ENCODE measurements around the gene PLA2G4C.

PLA2G4C gene

DNA sequence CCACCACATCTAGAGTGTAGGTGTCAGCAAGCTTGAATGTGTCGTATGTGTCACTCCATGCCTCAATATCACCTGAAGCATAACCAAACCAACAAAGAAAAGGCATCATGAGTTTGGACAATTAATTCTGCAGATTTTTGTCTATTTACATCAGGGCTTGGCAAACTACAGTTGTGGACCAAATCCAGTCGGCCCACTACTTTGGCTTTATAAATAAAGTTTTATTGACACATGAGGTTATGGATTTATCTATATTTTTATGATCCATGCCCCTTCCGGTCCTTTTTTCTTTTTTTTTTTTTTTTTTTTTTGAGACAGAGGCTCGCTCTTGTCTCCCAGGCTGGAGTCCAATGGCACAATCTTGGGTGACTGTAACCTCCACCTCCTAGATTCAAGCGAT is 57.5 kb downstream of the PLA2G4C start:
- no peak for DNase-seq

GRCh38 chr19:48051335-48052033 is 59.1 kb downstream of the PLA2G4C start:
- no peak for DNase-seq

DNA sequence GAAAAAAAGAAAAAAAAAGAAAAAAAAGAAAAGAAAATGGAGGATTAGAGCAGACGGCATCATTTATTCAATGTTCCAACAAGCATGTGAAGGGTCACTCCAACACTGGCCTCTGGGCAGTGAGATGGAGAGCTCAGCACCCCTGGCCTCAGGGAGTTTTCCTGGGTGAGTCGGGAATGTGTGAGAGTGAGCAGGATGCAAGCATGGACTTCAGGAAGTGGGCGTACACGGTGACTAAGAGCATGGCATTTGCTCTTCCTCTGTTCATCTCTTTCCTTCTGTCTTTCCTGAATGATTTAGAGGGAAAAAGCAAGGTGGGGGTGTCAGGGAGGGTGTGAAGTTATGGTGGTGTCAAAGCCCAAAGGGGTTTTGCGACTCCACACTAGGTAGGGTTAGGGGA is 66.1 kb downstream of the PLA2G4C start:
- DNase-seq: no peak

GRCh38 chr19:48043675-48044258 is 66.8 kb downstream of the PLA2G4C start, which contains the start of gene CABP5:
TSS of gene CABP5 (minus strand) at chr19:48044079. CDS start at chr19:48043922, 157 bp downstream.
- no peak for DNase-seq

DNA sequence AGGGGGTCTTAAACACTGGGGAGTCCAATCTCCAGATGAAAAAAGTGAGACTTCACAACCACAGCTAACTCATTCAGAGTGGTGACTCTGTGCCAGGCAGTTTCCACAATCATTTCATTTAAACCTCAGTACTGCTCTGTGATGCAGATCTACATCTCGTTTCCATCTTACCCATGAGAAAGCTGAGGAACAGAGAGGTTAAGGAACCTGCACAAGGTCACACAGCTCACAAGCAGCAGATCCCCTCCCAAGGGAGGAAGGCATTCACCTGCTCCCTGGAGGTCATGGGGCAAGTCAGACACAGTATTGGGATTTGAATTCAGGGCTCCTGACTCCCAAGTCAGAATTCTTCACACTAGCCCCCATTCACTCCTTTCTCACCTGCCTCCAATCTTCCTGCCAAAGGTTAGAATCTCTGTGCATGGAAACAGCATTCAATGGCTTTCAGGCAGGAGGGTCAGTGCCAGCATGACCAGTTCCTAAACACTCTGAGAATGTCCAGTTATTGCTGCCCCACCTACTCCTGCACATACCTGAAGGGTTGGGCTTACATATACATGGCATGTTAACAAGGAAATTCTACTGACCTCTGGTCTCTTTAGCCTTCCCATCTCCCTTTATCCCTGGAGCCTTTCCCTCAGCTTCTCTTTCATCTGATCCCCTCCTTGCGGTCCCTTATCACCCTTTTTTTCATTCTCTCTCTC is 68.6 kb downstream of the PLA2G4C start:
- DNase-seq: no peak

- DNase-seq: no peak
Observed at GRCh38 chr19:48036765-48037164, 73.9 kb downstream of the PLA2G4C start.

DNA sequence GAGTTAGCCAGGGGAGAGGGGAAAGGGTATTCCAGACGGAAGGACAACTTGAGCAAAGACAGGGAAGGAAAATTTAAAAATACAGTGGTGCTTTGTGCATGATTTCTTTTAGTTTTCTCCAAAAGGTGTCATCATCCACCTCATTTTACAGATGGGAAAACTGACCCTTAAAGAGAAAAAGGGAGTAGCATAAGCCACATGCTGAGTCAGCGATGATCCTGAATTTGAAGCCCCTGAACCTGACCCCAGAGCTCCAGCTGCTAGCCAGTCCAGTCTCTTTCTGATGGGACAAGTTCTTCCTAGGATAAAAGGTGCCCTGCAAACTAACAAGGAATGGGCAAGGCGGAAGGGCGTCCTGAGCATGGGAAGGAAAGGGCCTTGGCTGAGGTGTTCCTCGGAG is 77.0 kb downstream of the PLA2G4C start:
- DNase-seq: no peak

DNA sequence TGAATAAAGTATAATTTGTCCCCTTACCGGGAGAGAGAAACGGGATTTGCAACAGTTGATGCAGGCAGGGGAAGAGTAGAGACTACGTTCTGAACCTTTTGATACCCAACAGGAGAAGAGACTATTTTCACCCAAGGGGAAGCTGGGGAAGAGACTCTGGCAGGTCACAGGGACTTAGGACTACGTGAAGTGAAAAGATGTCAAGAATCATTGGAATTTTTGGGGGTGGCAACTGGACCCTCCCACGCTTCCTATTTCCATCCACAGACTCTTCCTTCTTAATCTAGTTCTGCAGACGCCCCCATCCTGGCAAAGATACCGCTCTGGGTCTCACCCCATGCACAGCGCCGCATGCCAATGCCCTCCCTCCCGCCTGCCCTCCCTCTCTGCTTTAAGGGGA is 80.5 kb downstream of the PLA2G4C start:
- DNase-seq: no peak

- DNase-seq: no peak
Observed at GRCh38 chr19:48029431-48029830, 81.2 kb downstream of the PLA2G4C start.

DNA sequence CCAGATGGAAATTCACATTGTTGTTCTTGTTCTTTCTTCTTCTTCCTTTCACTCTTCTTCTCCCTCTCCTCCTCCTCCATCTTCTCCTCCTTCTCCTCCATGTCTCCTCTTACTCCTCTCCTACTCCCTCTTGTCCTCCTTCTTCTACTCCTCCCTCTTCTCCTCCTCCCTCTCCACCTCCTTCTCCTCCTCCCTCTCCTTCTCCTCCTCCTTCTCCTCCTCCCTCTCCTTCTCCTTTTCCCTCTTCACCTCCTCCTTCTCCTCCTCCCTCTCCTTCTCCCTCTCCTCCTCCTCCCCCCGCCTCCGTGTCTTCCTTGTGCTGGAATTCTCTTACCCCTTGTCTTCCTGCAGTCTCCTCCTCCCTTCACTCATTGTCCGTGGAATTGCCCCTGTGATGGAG is 85.1 kb downstream of the PLA2G4C start:
- DNase-seq: no peak

DNA sequence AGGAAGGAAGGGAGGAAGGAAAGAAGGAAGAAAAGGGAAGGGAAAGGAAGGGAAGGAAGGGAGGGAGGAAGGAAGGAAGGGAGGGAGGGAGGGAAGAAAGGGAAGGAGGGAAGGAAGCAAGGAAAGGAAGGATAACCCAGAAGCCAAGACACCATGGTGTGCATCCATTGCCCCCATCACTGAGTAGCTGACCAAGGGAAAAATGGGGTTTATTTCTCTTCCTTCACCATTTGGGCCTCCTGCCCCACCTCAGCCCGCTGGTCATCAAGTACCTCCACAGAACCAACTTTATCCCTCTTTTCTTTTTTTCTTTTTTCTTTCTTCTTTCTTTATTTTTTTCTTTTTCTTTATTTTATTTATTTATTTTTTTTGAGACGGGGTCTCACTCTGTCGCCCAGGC is 87.1 kb downstream of the PLA2G4C start:
- DNase-seq: no peak

DNA sequence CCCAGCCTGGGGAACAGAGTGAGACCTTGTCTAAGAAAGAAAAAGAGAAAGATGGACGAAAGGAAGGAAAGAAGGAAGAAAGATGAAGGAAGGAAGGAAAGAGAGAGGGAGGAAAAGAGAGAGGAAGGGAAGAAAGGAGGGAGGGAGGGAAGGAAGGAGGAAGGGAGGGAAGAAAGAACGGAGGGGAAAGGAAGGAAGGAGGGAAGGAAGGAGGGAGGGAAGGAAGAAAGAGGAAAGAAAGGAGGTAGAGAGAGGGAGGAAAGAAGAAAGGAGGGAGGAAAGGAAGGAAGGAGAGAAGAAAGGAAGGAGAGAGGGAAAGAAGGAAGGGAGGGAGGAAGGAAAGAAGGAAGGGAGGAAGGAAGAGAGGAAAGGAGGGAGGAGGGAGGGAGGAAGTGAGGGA is 87.6 kb downstream of the PLA2G4C start:
- DNase-seq: no peak

DNA sequence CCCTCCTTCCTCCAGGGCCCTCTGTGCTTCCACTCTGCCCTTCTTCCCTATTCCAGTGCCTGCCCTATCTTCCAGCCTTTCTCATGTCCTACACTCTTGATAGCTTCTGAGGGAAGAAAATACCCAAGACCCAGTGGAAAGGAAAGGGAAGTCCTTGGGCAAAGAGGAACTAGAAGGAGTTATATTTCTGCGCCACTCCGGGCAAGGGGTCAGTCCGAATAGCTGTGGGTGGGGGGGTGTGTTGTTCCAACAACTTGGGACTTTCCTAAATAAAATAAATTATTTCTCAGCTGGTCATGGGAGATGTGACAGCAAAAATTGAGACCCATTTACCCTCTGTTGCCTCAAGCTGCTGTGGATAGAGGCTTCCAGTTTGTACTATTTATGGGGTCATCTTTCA is 89.9 kb downstream of the PLA2G4C start:
- DNase-seq: no peak

DNA sequence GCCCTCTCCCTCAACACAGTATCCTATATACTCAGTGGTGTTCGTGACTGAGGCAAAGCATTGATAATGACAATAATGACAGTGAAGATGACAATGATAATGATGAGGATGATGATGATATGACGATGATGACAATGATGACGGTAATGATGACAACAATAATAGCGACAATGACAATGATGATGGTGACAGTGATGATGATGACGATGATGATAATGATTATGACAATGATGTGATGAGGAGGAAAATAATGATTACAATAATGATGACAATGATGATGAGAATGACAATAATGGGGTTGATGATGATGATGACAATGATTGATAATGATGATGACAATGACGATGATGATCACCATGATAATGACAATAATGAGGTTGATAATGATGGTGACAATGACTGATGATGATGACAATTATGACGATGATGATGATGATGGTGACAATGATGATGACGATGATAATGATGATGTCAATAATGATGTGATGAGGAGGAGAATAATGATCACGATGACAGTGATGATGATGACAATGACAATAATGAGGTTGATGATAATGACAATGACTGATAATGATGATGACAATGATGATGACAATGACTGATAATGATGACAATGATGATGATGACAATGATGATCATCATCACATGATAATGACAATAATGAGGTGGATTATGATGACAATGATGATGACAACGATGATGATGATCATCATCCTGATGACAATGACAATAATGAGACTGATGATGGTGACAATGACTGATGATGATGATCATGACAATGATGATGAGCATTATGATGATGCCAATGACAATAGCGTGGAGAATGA is 99.5 kb downstream of the PLA2G4C start:
- DNase-seq: no peak

GRCh38 chr19:48006762-48007161 is 103.9 kb downstream of the PLA2G4C start:
- no peak for DNase-seq

DNA sequence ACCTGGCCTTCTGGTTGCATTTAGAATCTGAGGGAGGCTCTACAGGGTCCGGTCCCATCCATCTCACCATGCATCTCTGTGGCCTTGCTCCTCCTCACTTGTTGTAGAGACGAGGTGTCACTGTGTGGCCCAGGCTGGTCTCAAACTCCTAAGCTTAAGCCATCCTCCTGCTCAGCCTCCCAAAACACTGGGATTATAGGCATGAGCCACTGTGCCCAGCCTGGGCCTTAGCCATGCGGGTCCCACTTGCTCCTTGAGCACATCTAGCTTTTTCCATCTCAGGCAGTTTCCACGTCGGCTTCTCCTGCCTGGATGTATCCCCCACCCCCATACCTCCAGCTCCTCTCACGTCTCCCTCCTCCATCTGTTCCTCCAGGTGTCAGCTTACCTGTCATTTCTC is 106.4 kb downstream of the PLA2G4C start:
- DNase-seq: no peak

GRCh38 chr19:48000846-48001245 is 109.8 kb downstream of the PLA2G4C start:
- no peak for DNase-seq

- DNase-seq: no peak
Observed at GRCh38 chr19:47998800-47999199, 111.8 kb downstream of the PLA2G4C start.

Data from AML-193 (cell line).